Endothelial cell (in vitro differentiated cells): ENCODE measurements around the gene NOTCH1. TPM values are rescaled to one million over a fixed set of nuclear protein-coding genes. Genes with fewer than 3 reads are reported as not detected.
A peak's percentile ranks its signal among the peaks of the same experiment; 100 is the strongest.

ENCODE experiments used
- DNase-seq: peaks from one replicate; pipeline ENCODE4 v3.0.0; 2021; ENCODE audit warnings: low spot score
- H3K27ac Mint-ChIP-seq: one replicate; pipeline ENCODE4 v1.8.0; 2021; ENCODE audit warnings: mixed read lengths, inconsistent platforms; ENCODE audit not compliant: unreplicated experiment
- H3K27me3 Mint-ChIP-seq: one replicate; pipeline ENCODE4 v1.8.0; 2021; ENCODE audit warnings: mild to moderate bottlenecking, moderate library complexity, mixed read lengths, inconsistent platforms; ENCODE audit not compliant: unreplicated experiment
- H3K36me3 Mint-ChIP-seq: one replicate; pipeline ENCODE4 v1.8.0; 2021; ENCODE audit warnings: mild to moderate bottlenecking, low read depth, mixed read lengths, inconsistent platforms; ENCODE audit not compliant: unreplicated experiment
- H3K4me1 Mint-ChIP-seq: one replicate; pipeline ENCODE4 v1.8.0; 2021; ENCODE audit warnings: mild to moderate bottlenecking, mixed read lengths, inconsistent platforms; ENCODE audit not compliant: unreplicated experiment
- H3K4me3 Mint-ChIP-seq: one replicate; pipeline ENCODE4 v1.8.0; 2021; ENCODE audit warnings: mild to moderate bottlenecking, mixed read lengths, inconsistent platforms; ENCODE audit not compliant: unreplicated experiment
- H3K9me3 Mint-ChIP-seq: one replicate; pipeline ENCODE4 v1.8.0; 2021; ENCODE audit warnings: mixed read lengths, inconsistent platforms; ENCODE audit not compliant: unreplicated experiment
- CTCF ChIP-seq: fragments of 200-600 bp; sonication (generic); IDR thresholded peaks from one replicate; pipeline ENCODE4 v1.5.0; 2021; ENCODE audit warnings: antibody characterized with exemption; ENCODE audit not compliant: unreplicated experiment
- total RNA-seq: library from RNA; stranded (reverse); fragmentation: NEBNext Ultra II Directional; extraction: Animal tissue kit (Norgen Biotek cat#: 25700); gene quantifications from one replicate; pipeline ENCODE4 v1.2.1, GENCODE V29; 2021; ENCODE audit not compliant: unreplicated experiment

Gene NOTCH1
- total RNA-seq, 1 donor from 2014 or later: 312 TPM

DNA sequence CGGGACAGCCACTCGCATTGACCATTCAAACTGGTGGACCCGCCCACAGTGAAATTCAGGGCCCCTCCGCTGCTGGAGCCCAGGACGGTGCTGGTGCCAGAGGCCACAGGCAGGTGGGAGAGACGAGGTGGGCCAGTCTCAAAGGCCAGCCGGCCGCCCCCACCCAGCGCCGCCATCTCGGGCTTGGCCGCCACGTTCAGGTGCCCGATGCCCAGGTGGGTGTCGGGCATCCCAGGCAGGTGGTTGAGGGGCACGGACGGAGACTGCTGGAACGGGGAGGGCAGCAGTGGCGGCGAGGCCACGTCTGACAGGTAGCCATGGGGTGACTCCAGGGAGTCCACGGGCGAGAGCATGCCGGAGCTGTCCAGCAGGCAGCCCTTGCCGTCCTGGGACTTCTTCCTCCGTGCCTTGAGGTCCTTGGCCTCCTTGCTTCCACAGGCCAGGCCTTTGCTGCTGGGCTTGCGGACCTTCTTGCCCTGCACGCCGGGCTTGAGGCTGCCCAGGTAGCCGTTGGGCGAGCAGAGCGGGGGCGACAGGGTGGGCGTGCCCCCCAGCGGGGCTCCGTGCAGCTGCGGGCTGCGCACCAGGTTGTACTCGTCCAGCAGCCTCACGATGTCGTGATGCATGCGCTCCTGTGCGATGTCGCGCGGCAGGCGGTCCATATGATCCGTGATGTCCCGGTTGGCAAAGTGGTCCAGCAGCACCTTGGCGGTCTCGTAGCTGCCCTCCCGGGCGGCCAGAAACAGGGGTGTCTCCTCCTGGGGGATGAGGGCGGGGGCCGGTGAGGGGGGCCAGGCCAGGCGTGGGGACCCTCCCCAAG lies 48.8 kb downstream of the NOTCH1 start:
- Mint-ChIP-seq H3K9me3 (no peaks in the 10 kb centered on the region), H3K4me3 (no peak overlapping the region), H3K4me1 (no peaks in the 10 kb centered on the region), H3K36me3 (peaks cover 32% of the 10 kb centered on the region), H3K27ac (no peak overlapping the region), H3K27me3 (peaks cover 35% of the 10 kb centered on the region)
- no peak for TF ChIP-seq CTCF
- DNase-seq: no peak

DNA sequence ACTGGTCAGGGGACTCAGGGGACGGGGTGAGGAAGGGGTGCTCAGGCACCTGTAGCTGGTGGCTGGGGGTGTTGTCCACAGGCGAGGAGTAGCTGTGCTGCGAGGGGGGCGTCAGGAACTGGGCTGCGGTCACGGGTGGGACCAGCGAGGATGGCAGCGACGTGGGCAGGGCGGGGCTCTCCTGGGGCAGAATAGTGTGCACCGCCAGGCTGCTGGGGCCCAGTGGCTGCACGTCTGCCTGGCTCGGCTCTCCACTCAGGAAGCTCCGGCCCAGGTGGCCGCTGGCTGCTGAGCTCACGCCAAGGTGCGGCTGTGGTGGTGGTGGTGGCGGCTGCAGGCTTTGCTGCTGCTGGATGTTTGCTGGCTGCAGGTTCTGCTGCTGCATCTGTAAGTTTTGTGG lies 49.7 kb downstream of the NOTCH1 start:
- no peak for TF ChIP-seq CTCF
- peak overlapping the region; percentile 61 for H3K27ac Mint-ChIP-seq
- H3K4me1 Mint-ChIP-seq: no peaks in the 10 kb centered on the region
- H3K9me3 Mint-ChIP-seq: no peaks in the 10 kb centered on the region
- peak overlapping the region; percentile 59 for H3K4me3 Mint-ChIP-seq
- H3K36me3 Mint-ChIP-seq: peaks cover 28% of the 10 kb centered on the region
- no peak for DNase-seq
- peaks cover 31% of the 10 kb centered on the region for H3K27me3 Mint-ChIP-seq

DNA sequence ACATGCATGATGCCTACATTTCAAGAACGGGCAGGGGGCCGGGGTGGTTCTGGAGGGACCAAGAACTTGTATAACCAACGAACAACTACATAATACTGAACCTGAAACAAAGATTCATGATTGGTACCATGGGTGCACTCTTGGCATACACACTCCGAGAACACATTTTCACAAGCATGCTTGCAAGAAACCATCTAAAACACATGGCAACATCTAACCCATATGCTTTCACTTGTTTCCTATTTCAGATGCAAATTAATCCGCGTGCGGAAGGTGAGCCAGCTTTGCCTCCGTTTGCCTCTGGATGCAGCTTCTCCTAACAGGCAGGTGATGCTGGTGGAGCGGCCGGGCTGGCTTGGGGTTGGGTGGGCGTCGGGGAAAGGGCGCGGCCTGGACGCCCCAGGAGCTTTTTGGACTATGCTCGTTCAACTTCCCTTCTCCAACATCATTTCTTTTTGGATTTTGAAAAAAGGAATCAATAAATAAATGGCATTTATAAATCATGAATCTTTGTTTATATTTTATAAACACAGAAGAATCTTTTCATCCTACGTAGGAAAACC lies 50.5 kb downstream of the NOTCH1 start:
- Mint-ChIP-seq H3K36me3 (peaks cover 28% of the 10 kb centered on the region), H3K4me3 (no peak overlapping the region), H3K4me1 (no peaks in the 10 kb centered on the region), H3K27ac (no peak overlapping the region), H3K9me3 (no peaks in the 10 kb centered on the region), H3K27me3 (peaks cover 34% of the 10 kb centered on the region)
- no peak for DNase-seq
- no peak for TF ChIP-seq CTCF

GRCh38 chr9:136494531-136495215 lies 51.2 kb downstream of the NOTCH1 start:
- Mint-ChIP-seq H3K27me3 (peaks cover 35% of the 10 kb centered on the region), H3K36me3 (peaks cover 25% of the 10 kb centered on the region), H3K9me3 (no peaks in the 10 kb centered on the region), H3K4me1 (no peaks in the 10 kb centered on the region), H3K4me3 (no peak overlapping the region), H3K27ac (no peak overlapping the region)
- DNase-seq: no peak
- TF ChIP-seq CTCF: no peak
